Activated naive CD4-positive, alpha-beta T cell treated with anti-CD3 and anti-CD28 coated beads, Interleukin-2, amount 10 ng/mL, durations not matched to agents 7 days and 5 days (primary cell): ENCODE data around the gene FGGY.

Source experiments
- CTCF ChIA-PET: fragments of 350-600 bp; sonication (Branson Sonifier 250); formaldehyde crosslinking; loops from one replicate; lab custom pipeline; 2021; ENCODE audit warnings: antibody characterized with exemption; lab: Charles Lee
- DNase-seq: peaks from one replicate; pipeline ENCODE4 v3.0.0-alpha.2; 2020
- H3K27ac Mint-ChIP-seq: one replicate; pipeline ENCODE4 v1.8.0; 2021; ENCODE audit warnings: mild to moderate bottlenecking, moderate library complexity, mixed read lengths
- H3K27me3 Mint-ChIP-seq: one replicate; pipeline ENCODE4 v1.8.0; 2021; ENCODE audit warnings: mild to moderate bottlenecking, mixed read lengths
- H3K36me3 Mint-ChIP-seq: one replicate; pipeline ENCODE4 v1.8.0; 2021; ENCODE audit warnings: mixed read lengths
- H3K4me1 Mint-ChIP-seq: one replicate; pipeline ENCODE4 v1.8.0; 2021; ENCODE audit warnings: mixed read lengths
- H3K4me3 Mint-ChIP-seq: one replicate; pipeline ENCODE4 v1.8.0; 2021; ENCODE audit warnings: mild to moderate bottlenecking, moderate library complexity, mixed read lengths
- H3K9me3 Mint-ChIP-seq: one replicate; pipeline ENCODE4 v1.8.0; 2021; ENCODE audit warnings: mixed read lengths

The FGGY gene

DNA sequence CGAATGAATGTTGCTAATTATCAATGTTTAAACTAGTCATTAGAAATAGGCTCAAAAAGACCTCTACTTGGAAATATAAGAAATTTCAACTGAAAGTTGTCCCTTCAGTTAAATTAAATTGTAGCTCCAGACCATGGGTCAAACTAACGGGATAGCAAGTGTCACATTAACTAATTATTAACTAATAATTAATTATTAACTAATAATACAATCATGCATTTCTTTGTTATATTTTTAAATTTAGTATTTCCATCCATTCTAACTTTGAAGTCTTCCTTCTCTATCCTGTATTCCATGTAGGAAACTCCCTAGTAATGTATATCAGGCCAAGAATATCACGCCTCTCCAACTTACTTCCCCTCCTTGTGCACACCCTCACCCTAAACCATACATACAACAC, 474.5 kb downstream of the FGGY start:
- no peak for DNase-seq
- no peaks in the 10 kb centered on the region for H3K36me3 Mint-ChIP-seq
- H3K27me3 Mint-ChIP-seq, result peaks cover 2% of the 10 kb centered on the region
- CTCF ChIA-PET, result interaction anchor here (0.8 kb wide), 1 partner anchor 72 kb away, joined by 3 read pairs; no protein-coding TSS in a partner anchor
- no peaks in the 10 kb centered on the region for H3K9me3 Mint-ChIP-seq
- H3K4me3 Mint-ChIP-seq, result no peak overlapping the region
- no peak overlapping the region for H3K27ac Mint-ChIP-seq
- H3K4me1 Mint-ChIP-seq, result no peaks in the 10 kb centered on the region

DNA sequence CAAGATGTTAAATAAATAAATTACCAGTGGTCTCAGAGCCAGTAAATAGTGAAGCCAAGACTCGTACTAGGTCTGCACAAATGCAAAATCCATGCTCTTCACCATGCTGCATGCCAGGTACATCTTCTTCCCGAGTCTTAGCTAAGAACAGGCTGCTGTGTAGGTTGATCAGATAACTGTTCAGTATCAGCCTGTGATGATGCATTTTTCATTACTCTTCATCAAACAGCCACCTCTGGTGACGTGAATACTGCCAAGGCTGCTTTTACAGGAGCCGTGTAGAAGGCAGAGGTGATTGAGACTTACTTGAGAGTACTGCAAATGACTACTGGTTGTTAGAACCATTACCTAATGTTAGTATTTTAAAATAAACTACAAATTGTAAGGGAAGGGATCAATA, 478.6 kb downstream of the FGGY start:
- Mint-ChIP-seq H3K9me3 (no peaks in the 10 kb centered on the region), H3K27me3 (peaks cover 13% of the 10 kb centered on the region)

DNA sequence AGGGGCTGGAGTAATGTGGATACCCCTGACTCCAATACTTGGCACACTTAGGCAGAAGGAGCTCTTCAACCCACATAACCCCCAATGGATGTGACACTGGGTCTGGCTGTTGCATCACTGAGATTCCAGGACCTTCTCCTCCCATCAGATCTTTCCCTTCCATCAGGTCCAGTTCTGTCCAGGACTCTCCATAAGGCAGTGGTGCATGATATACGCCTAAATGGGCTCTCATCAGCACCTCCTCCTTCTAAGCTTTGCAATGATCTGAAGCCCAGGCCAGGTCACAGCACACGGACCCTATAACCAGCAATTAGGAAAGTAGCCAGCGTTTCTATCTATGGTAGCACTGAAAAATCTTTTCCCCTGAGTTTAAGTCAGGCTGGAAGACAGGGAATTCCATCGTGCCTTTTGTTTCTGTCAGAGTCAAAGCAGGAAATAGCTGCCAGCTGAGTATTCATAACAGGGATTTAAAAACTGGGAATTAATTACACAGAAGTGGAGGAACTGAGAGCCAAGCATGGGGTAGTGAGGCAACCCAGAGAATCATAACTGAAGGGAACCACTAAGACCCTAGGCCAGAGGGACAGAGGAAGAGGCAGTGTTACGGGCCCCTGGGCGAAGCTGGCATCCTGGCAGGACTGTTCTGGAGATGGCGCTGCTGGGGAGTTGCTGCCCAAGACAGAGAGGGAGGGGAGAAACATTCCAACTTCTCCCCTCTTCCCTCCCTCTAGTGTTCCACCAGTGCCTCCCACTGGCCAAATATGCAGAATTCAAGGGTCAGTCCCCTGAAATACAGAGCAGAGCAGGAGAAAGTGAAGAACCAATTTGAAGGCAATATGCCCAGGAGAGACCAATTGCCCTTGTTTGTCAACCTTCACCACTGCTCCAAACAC, 480.3 kb downstream of the FGGY start:
- CTCF ChIA-PET, result interaction anchor here (1.8 kb wide), 1 partner anchor 18 kb away, joined by 5 read pairs; no protein-coding TSS in a partner anchor
- H3K27me3 Mint-ChIP-seq, result peaks cover 13% of the 10 kb centered on the region
- H3K4me3 Mint-ChIP-seq, result no peak overlapping the region
- H3K27ac Mint-ChIP-seq, result no peak overlapping the region
- H3K4me1 Mint-ChIP-seq, result no peaks in the 10 kb centered on the region
- no peaks in the 10 kb centered on the region for H3K9me3 Mint-ChIP-seq
- DNase-seq, result no peak
- H3K36me3 Mint-ChIP-seq, result no peaks in the 10 kb centered on the region

More for the DNA sequence above, 478.6 kb downstream of the FGGY start:
- CTCF ChIA-PET, result interaction anchor here (1.8 kb wide), 1 partner anchor 16 kb away, joined by 5 read pairs; no protein-coding TSS in a partner anchor
- DNase-seq, result no peak
- H3K4me1 Mint-ChIP-seq, result no peaks in the 10 kb centered on the region
- H3K4me3 Mint-ChIP-seq, result no peak overlapping the region
- no peak overlapping the region for H3K27ac Mint-ChIP-seq
- H3K36me3 Mint-ChIP-seq, result no peaks in the 10 kb centered on the region

DNA sequence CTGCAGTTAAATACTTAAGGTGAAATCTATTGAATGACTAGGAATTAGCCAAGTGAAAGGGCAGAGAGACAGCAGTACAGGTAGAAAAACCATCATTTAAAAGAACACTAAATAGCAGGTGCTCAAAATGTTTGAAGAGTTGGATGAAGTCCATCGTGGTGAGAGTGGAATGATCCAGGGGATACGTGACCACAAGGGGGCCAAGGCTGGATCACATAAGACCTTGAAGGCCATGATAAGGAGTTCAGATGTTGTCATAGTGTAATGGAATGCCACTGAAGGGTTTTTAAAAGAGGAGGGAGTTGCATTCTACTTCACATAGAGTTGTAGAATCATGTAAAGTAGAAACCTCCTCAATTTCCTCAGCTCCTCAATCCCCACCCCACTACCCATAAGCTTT, 483.1 kb downstream of the FGGY start:
- H3K27me3 Mint-ChIP-seq, result peaks cover 13% of the 10 kb centered on the region
- no peak for DNase-seq
- H3K27ac Mint-ChIP-seq, result no peak overlapping the region
- no peaks in the 10 kb centered on the region for H3K36me3 Mint-ChIP-seq
- H3K4me3 Mint-ChIP-seq, result no peak overlapping the region
- no peaks in the 10 kb centered on the region for H3K9me3 Mint-ChIP-seq
- H3K4me1 Mint-ChIP-seq, result no peaks in the 10 kb centered on the region
- CTCF ChIA-PET, result interaction anchor here (0.7 to 1.1 kb wide), 2 partner anchors 167 to 937 kb away, joined by 3 to 7 read pairs; no protein-coding TSS in a partner anchor

DNA sequence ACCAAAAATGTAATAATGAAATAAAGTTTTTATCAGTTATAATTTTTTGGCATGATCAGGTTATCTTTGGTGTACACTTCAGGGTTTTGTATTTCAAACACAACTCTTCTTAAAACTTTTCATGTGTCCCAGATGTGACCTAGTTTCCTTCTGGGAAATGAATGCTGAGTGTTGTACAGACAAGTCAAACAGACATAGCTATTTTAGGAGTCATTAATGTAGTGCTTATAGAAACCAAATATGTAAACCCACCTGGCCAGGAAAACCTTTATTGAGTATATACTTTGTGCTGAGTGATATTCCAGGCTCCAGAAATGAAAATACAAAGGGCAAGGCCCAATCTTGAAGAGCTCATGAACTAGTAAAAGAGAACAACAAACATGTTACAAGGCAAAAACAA, 491.9 kb downstream of the FGGY start:
- no peaks in the 10 kb centered on the region for H3K36me3 Mint-ChIP-seq
- peaks cover 6% of the 10 kb centered on the region for H3K4me1 Mint-ChIP-seq
- CTCF ChIA-PET, result no interaction called here
- peaks cover 6% of the 10 kb centered on the region for H3K9me3 Mint-ChIP-seq
- no peak for DNase-seq
- no peak overlapping the region for H3K27ac Mint-ChIP-seq
- H3K4me3 Mint-ChIP-seq, result no peak overlapping the region
- H3K27me3 Mint-ChIP-seq, result no peaks in the 10 kb centered on the region

DNA sequence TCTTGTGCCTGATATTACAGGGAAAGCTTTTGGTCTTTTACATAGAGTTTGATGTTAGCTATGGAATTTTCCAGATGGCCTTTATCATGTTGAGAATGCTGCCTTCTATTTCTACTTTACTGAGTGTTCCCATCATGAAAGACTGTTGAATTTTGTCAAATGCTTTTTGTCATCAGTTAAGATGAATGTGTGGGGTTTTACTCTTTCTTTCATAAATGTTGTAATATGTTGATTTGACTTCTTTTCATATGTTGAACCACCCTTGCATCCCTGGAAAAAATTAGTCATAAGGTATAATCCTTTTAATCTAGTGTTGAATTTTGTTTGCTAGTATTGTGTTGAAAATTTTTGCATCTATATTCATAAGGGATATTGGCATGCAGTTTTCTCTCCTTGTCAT, 501.7 kb downstream of the FGGY start:
- H3K27me3 Mint-ChIP-seq, result peaks cover 11% of the 10 kb centered on the region
- no peak for DNase-seq
- H3K36me3 Mint-ChIP-seq, result no peaks in the 10 kb centered on the region
- no peaks in the 10 kb centered on the region for H3K9me3 Mint-ChIP-seq
- H3K4me3 Mint-ChIP-seq, result no peak overlapping the region
- no peak overlapping the region for H3K27ac Mint-ChIP-seq
- H3K4me1 Mint-ChIP-seq, result no peaks in the 10 kb centered on the region
- CTCF ChIA-PET, result no interaction called here

DNA sequence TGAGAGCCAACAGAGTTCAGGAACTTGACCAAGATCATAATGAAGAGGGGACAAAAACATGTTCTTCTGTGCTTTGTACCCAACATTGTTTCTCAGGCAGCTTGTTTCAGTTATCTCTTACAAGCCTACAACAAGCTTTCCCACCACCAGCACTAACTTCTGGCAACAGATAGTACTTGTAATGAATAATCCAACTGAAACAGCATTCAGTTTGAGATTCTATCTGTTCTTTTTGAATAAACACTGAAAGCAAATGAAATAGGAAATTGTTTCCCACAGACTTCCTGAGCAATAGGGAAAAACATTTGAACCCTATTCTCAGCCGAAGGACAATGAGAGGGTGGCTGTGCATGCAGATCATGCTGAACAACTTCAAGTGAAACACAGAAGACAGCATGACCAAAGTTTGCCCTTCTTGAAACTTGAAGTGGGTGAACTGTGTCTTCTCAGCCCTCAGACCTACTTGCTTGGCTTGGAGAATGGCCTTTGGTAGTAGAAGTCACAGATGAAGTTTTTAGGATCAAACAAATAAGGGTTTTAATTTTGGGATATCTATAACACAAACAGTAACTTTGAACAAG, 506.7 kb downstream of the FGGY start:
- H3K4me1 Mint-ChIP-seq, result no peaks in the 10 kb centered on the region
- no peak overlapping the region for H3K4me3 Mint-ChIP-seq
- DNase-seq, result no peak
- H3K9me3 Mint-ChIP-seq, result no peaks in the 10 kb centered on the region
- no peak overlapping the region for H3K27ac Mint-ChIP-seq
- peaks cover 11% of the 10 kb centered on the region for H3K27me3 Mint-ChIP-seq
- CTCF ChIA-PET, result no interaction called here
- no peaks in the 10 kb centered on the region for H3K36me3 Mint-ChIP-seq

DNA sequence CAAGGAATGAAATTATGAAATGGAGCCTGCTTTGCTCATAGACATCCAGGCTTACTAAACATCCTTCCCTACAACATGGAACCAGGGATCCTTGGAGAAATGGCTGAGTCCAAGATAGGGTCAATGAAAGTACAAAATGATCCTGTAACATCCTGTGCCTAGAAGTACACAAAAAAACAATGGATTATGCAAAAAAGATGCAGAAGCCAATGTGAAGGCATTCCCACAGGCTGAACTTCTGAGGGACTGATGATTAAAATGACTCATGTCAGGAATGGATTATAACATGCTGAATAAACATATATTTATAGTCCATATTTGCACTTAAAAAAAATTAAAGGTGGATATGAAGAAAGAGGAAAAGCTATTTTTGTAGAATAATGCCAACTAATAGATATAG, 507.4 kb downstream of the FGGY start:
- Mint-ChIP-seq H3K9me3 (no peaks in the 10 kb centered on the region), H3K27me3 (peaks cover 16% of the 10 kb centered on the region), H3K27ac (no peak overlapping the region), H3K36me3 (no peaks in the 10 kb centered on the region), H3K4me1 (no peaks in the 10 kb centered on the region), H3K4me3 (no peak overlapping the region)
- CTCF ChIA-PET, result no interaction called here
- no peak for DNase-seq

DNA sequence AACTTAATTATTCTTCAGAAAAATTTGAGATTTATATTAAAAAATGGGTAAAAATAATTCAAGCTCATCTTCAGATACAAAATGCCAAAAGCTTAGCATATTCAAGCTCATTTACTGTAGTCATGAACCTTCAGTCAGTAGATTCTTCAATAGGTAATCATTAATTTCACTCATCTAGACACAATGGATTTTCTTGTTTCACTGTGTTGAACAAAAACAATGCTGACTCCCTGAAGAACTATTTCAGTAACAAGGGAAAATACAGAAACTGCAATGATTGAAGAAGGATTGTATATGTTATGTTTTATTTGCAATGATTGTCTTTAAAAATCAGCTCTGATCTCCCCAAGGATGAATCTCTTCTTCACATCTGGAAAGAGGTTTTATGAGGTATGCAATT, 508.7 kb downstream of the FGGY start:
- H3K27ac Mint-ChIP-seq, result no peak overlapping the region
- H3K27me3 Mint-ChIP-seq, result peaks cover 16% of the 10 kb centered on the region
- no peak overlapping the region for H3K4me3 Mint-ChIP-seq
- CTCF ChIA-PET, result no interaction called here
- no peaks in the 10 kb centered on the region for H3K4me1 Mint-ChIP-seq
- DNase-seq, result no peak
- H3K9me3 Mint-ChIP-seq, result no peaks in the 10 kb centered on the region
- no peaks in the 10 kb centered on the region for H3K36me3 Mint-ChIP-seq
